Endothelial cell of umbilical vein (primary cell): ENCODE measurements around the gene BPIFA3. TPM values are rescaled to one million over a fixed set of nuclear protein-coding genes. Genes with fewer than 3 reads are reported as not detected.

Source experiments
- BruUV-seq: library from RNA; stranded (reverse); fragments of 400-500 nt; replicated peaks from 2 replicates; lab custom pipeline; 2021; lab: Mats Ljungman, UMichigan
- CTCF ChIA-PET: fragments of 300-600, 350-600 bp; sonication (Branson Sonifier 250); formaldehyde crosslinking; loops from one replicate; lab custom pipeline; 2021; ENCODE audit warnings: antibody characterized with exemption, inconsistent platforms; lab: Charles Lee
- POLR2A ChIA-PET: fragments of 300-600, 350-600 bp; sonication (Branson Sonifier 250); formaldehyde crosslinking; loops from one replicate; lab custom pipeline; 2021; ENCODE audit warnings: antibody characterized with exemption, inconsistent platforms; lab: Charles Lee
- DNase-seq: peaks from one replicate; pipeline ENCODE4 v3.0.0-alpha.2; 2011; ENCODE audit warnings: low read depth, low spot score
- FAIRE-seq: peaks from 2 replicates; lab custom pipeline; 2011; peaks lifted over from hg19 to GRCh38; lab: Jason Lieb, UNC
- H2AFZ ChIP-seq: 2 replicates; pipeline ENCODE4 v1.6.0; 2012; ENCODE audit warnings: low read depth, low read length, control low read depth, inconsistent platforms
- H3K27ac ChIP-seq: 2 replicates; pipeline ENCODE4 v1.5.1; 2011; ENCODE audit warnings: low read depth, mild to moderate bottlenecking, control low read depth, low read length, moderate library complexity; ENCODE audit not compliant: insufficient read depth
- H3K27me3 ChIP-seq, 2 experiments: 2 replicates each; pipeline versions ENCODE4 v1.6.0 to v1.6.1; 2011; ENCODE audit warnings: low read length in 2 of 2, mixed read lengths in 1 of 2; ENCODE audit not compliant: control insufficient read depth in 2 of 2, insufficient read depth in 2 of 2
- H3K36me3 ChIP-seq, 2 experiments: 2 replicates in 1 of 2; 3 replicates in 1 of 2; pipeline ENCODE4 v1.5.1; 2011; ENCODE audit warnings: low read length in 2 of 2, mild to moderate bottlenecking in 1 of 2, moderate library complexity in 1 of 2; ENCODE audit not compliant: control insufficient read depth in 2 of 2, insufficient read depth in 2 of 2; ENCODE audit errors: extremely low read depth in 1 of 2
- H3K4me1 ChIP-seq: 3 replicates; pipeline ENCODE4 v1.5.1; 2011; ENCODE audit warnings: mild to moderate bottlenecking, low read length; ENCODE audit not compliant: control insufficient read depth, insufficient read depth; ENCODE audit errors: extremely low read depth
- H3K4me2 ChIP-seq: 2 replicates; pipeline ENCODE4 v1.6.1; 2011; ENCODE audit warnings: low read length, control low read depth, mixed read lengths; ENCODE audit not compliant: insufficient read depth
- H3K4me3 ChIP-seq, 3 experiments: fragments of 200-600 bp in 1 of 3; sonication (generic), shearing (Covaris generic) in 1 of 3; replicated peaks in 1 of 3; 2 replicates each; pipeline ENCODE4 v1.5.1; 2011 to 2016; ENCODE audit warnings: control low read depth in 3 of 3, low read length in 3 of 3, mild to moderate bottlenecking in 2 of 3, inconsistent platforms in 1 of 3, low read depth in 1 of 3, moderate library complexity in 1 of 3; ENCODE audit not compliant: insufficient read depth in 1 of 3
- H3K79me2 ChIP-seq: 2 replicates; pipeline ENCODE4 v1.6.0; 2012; ENCODE audit warnings: low read length, inconsistent platforms; ENCODE audit not compliant: control insufficient read depth, insufficient read depth
- H3K9ac ChIP-seq: replicated peaks from 2 replicates; pipeline ENCODE3; 2011; ENCODE audit warnings: low read length, control low read depth; ENCODE audit not compliant: insufficient read depth; ENCODE audit errors: extremely low read depth
- H3K9me1 ChIP-seq: replicated peaks from 3 replicates; pipeline ENCODE4 v1.6.0; 2011; ENCODE audit warnings: mild to moderate bottlenecking, low read length; ENCODE audit not compliant: control insufficient read depth, insufficient read depth; ENCODE audit errors: extremely low read depth
- H3K9me3 ChIP-seq: replicated peaks from 2 replicates; pipeline ENCODE4 v1.5.1; 2012; ENCODE audit warnings: low read length, inconsistent platforms; ENCODE audit not compliant: control insufficient read depth, insufficient read depth
- H4K20me1 ChIP-seq: replicated peaks from 2 replicates; pipeline ENCODE3; 2011; ENCODE audit warnings: mild to moderate bottlenecking, low read length; ENCODE audit not compliant: control insufficient read depth, insufficient read depth; ENCODE audit errors: extremely low read depth
- EZH2 ChIP-seq: IDR thresholded peaks from 2 replicates; pipeline ENCODE4 v1.6.1; 2012; ENCODE audit warnings: borderline replicate concordance, low read depth, mild to moderate bottlenecking, moderate library complexity, low read length, inconsistent platforms; ENCODE audit not compliant: severe bottlenecking
- FOS ChIP-seq: IDR thresholded peaks from 2 replicates; pipeline ENCODE4 v1.6.1; 2011; ENCODE audit warnings: mild to moderate bottlenecking, low read length, moderate library complexity, borderline replicate concordance; ENCODE audit not compliant: insufficient read depth
- GATA2 ChIP-seq: IDR thresholded peaks from 2 replicates; pipeline ENCODE4 v1.7.0; 2011; ENCODE audit warnings: low read depth, mild to moderate bottlenecking, moderate library complexity, mixed read lengths, low read length; ENCODE audit not compliant: insufficient read length, insufficient read depth
- JUN ChIP-seq: IDR thresholded peaks from 2 replicates; pipeline ENCODE4 v1.6.1; 2011; ENCODE audit warnings: borderline replicate concordance, low read depth; ENCODE audit not compliant: insufficient read length, insufficient read depth
- MYC ChIP-seq: IDR thresholded peaks from one replicate; pipeline ENCODE4 v1.6.1; 2011; ENCODE audit warnings: mild to moderate bottlenecking, low read depth, low read length
- POLR2A ChIP-seq: IDR thresholded peaks from 2 replicates; pipeline ENCODE4 v1.6.1; 2012; ENCODE audit warnings: low read depth, mild to moderate bottlenecking, control low read depth, low read length
- POLR2AphosphoS5 ChIP-seq: IDR thresholded peaks from 2 replicates; pipeline ENCODE4 v1.6.1; 2012; ENCODE audit warnings: low read depth, mild to moderate bottlenecking, control low read depth, low read length, moderate library complexity; ENCODE audit not compliant: insufficient read depth
- dilution Hi-C: fragments of 300-500 bp; cut with MboI; formaldehyde crosslinking; loops from one replicate; pipeline ENCODE4 v1.15.0; 2019; ENCODE audit warnings: low sequenced_read_pairs; ENCODE audit not compliant: extremely low pct_ligation_motif_present
- intact Hi-C: fragments of 100-400 bp; cut with micrococcal nuclease; formaldehyde crosslinking; loops from one replicate; pipeline ENCODE4 v1.10.0; 2022
- polyA plus RNA-seq, 4 experiments: library from polyadenylated mRNA; depleted of rRNA in 3 of 4; stranded (reverse) in 3 of 4; unstranded in 1 of 4; fragments of >200 nt; gene quantifications; 2 replicates each; pipeline versions ENCODE4 v1.2.1 to v1.2.3, GENCODE V29; 2011 to 2012; ENCODE audit warnings: missing spikeins in 1 of 4
- total RNA-seq: library from RNA; stranded (reverse); gene quantifications from 2 replicates; pipeline ENCODE4 v1.2.3, GENCODE V29; 2021
- TF ChIP-seq, protein P1 (sequence below), 2 donors: IDR thresholded peaks; 1 replicate in 1 of 2; 2 replicates in 1 of 2; pipeline ENCODE4 v1.5.1; 2011; ENCODE audit warnings: low read length in 2 of 2, mild to moderate bottlenecking in 2 of 2, moderate library complexity in 2 of 2, control low read depth in 1 of 2, inconsistent platforms in 1 of 2, low read depth in 1 of 2; ENCODE audit not compliant: insufficient read depth in 1 of 2; ENCODE audit errors: extremely low read depth in 1 of 2
- TF ChIP-seq, protein P2 (sequence below): IDR thresholded peaks from 2 replicates; pipeline ENCODE4 v1.6.1; 2011; ENCODE audit not compliant: insufficient read depth, insufficient read length

BPIFA3 gene
- total and polyA plus RNA-seq, 2 donors (not counting 3 experiments of a cell fraction or from before 2014, with no cell fraction given): not detected

DNA sequence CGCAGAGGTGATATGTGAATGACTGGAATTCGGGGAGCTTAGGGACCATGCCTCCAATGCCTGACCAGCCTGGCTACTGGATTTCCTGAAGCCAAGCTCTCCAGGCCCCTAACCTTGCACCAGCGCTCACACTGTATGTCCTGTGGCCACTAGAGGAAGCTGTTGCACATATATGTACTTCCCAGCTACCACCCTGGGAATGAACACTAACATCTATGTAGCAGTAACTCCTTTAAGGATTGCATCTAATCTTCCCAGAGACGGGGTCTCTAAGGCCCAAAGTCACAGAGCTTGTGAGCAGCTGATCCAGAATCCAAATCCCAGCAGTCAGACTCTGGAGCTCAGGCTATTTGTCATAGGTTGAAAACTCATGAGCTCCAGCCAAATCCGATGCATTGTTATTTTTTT, 45.5 kb downstream of the BPIFA3 start:
- ChIA-PET POLR2A (interaction anchor here (0.6 kb wide), 1 partner anchor 39 kb away, joined by 4 read pairs; no protein-coding TSS in a partner anchor), CTCF (interaction anchor here (0.5 to 2.3 kb wide), 14 partner anchors 9 to 401 kb away, joined by 3 to 18 read pairs (median 4); no protein-coding TSS in a partner anchor)
- no peak overlapping the region for H3K4me3 ChIP-seq
- TF ChIP-seq, protein P1, sequence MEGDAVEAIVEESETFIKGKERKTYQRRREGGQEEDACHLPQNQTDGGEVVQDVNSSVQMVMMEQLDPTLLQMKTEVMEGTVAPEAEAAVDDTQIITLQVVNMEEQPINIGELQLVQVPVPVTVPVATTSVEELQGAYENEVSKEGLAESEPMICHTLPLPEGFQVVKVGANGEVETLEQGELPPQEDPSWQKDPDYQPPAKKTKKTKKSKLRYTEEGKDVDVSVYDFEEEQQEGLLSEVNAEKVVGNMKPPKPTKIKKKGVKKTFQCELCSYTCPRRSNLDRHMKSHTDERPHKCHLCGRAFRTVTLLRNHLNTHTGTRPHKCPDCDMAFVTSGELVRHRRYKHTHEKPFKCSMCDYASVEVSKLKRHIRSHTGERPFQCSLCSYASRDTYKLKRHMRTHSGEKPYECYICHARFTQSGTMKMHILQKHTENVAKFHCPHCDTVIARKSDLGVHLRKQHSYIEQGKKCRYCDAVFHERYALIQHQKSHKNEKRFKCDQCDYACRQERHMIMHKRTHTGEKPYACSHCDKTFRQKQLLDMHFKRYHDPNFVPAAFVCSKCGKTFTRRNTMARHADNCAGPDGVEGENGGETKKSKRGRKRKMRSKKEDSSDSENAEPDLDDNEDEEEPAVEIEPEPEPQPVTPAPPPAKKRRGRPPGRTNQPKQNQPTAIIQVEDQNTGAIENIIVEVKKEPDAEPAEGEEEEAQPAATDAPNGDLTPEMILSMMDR (IDR thresholded peaks at IDR 0.05; ENCODE audit: extremely low read depth in 1 of 2, insufficient read depth in 1 of 2, low read depth in 1 of 2, low read length in 2 of 2): peak; percentile 41 to 53
- TF ChIP-seq MYC: no peak
- TF ChIP-seq, protein P2, sequence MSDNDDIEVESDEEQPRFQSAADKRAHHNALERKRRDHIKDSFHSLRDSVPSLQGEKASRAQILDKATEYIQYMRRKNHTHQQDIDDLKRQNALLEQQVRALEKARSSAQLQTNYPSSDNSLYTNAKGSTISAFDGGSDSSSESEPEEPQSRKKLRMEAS: no peak
- intact Hi-C loops (no loop called here), dilution Hi-C loops (no loop called here)
- DNase-seq (peak; percentile 40), FAIRE-seq (peak; percentile 76)
- H3K36me3 ChIP-seq: no peaks in the 10 kb centered on the region
- no TSS peak for BruUV-seq
- peaks cover 3% of the 10 kb centered on the region for H3K4me1 ChIP-seq
- no peaks in the 10 kb centered on the region for H3K9me1 ChIP-seq
- no peak overlapping the region for H3K4me2 ChIP-seq
- H3K27me3 ChIP-seq: no peaks in the 10 kb centered on the region
- no peak overlapping the region for H3K9ac ChIP-seq
- H3K79me2 ChIP-seq: no peaks in the 10 kb centered on the region
- H3K9me3 ChIP-seq: no peaks in the 10 kb centered on the region
- no peaks in the 10 kb centered on the region for H4K20me1 ChIP-seq
- no peak overlapping the region for H2AFZ ChIP-seq
- no peak overlapping the region for H3K27ac ChIP-seq

DNA sequence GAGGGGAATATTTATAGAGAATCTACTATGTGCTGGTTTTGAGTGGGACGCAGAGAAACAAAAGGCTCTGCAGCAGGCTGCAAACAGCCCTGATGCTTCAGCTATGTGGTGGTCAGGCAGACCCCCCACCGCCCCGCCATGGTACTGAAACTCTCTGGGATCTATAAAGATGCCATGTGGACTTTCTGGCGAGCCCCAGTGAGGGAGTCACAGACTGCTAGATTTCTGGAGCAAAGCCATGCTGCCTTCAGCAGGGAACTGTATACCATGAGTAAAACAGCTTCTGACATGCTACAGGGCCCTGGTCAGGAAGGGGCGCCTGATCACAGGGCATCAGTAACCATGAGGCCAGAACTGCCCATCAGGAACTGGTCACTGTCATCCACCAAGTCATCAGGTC, 46.6 kb downstream of the BPIFA3 start:
- Histone ChIP-seq H3K36me3 (no peaks in the 10 kb centered on the region), H3K27me3 (no peaks in the 10 kb centered on the region), H3K9me3 (no peaks in the 10 kb centered on the region), H3K9ac (no peak overlapping the region), H2AFZ (no peak overlapping the region), H3K4me2 (no peak overlapping the region), H3K9me1 (no peaks in the 10 kb centered on the region), H3K4me1 (peaks cover 3% of the 10 kb centered on the region), H4K20me1 (no peaks in the 10 kb centered on the region), H3K4me3 (no peak overlapping the region), H3K79me2 (no peaks in the 10 kb centered on the region), H3K27ac (no peak overlapping the region)
- intact Hi-C loops (no loop called here), dilution Hi-C loops (no loop called here)
- BruUV-seq: no TSS peak
- CTCF ChIA-PET: interaction anchor here (0.9 kb wide), 1 partner anchor 29 kb away, joined by 3 read pairs; no protein-coding TSS in a partner anchor
- no peak for TF ChIP-seq POLR2A
- no peak for TF ChIP-seq JUN
- TF ChIP-seq, protein P1 (IDR thresholded peaks at IDR 0.05; ENCODE audit: extremely low read depth in 1 of 2, insufficient read depth in 1 of 2, low read depth in 1 of 2, low read length in 2 of 2): no peak
- TF ChIP-seq FOS: no peak
- no peak for TF ChIP-seq POLR2AphosphoS5
- TF ChIP-seq, protein P2: no peak
- TF ChIP-seq EZH2: no peak
- TF ChIP-seq GATA2: no peak
- no peak for TF ChIP-seq MYC
- POLR2A ChIA-PET: no interaction called here
- no peak for DNase-seq
- no peak for FAIRE-seq
